ENCODE results near the gene FGF8.
A peak's percentile ranks its signal among the peaks of the same experiment; 100 is the strongest.

Gene FGF8

DNA sequence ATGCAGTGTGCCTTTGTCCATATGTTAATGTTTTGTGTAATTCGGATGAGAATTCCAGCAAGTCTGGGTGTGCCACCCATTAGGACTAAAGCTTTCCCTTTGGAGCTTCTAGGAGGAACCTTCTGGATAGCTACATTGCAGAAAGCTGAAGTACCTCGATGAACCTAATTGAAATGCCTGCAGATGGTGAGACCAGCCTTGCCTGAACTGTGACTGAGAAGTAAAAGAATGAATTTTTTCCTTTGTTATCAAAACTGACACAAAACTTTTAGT lies 49.9 kb downstream of the FGF8 start:
- Mint-ChIP-seq H3K4me3 (no peak overlapping the region), H3K27ac (peak overlapping the region in 1 of 2 donors; percentile 76), H3K9me3 (no peaks in the 10 kb centered on the region), H3K4me1 (peaks cover 6% of the 10 kb centered on the region), H3K27me3 (peaks cover 37% of the 10 kb centered on the region)
- no peak for DNase-seq
- ATAC-seq = no peak

DNA sequence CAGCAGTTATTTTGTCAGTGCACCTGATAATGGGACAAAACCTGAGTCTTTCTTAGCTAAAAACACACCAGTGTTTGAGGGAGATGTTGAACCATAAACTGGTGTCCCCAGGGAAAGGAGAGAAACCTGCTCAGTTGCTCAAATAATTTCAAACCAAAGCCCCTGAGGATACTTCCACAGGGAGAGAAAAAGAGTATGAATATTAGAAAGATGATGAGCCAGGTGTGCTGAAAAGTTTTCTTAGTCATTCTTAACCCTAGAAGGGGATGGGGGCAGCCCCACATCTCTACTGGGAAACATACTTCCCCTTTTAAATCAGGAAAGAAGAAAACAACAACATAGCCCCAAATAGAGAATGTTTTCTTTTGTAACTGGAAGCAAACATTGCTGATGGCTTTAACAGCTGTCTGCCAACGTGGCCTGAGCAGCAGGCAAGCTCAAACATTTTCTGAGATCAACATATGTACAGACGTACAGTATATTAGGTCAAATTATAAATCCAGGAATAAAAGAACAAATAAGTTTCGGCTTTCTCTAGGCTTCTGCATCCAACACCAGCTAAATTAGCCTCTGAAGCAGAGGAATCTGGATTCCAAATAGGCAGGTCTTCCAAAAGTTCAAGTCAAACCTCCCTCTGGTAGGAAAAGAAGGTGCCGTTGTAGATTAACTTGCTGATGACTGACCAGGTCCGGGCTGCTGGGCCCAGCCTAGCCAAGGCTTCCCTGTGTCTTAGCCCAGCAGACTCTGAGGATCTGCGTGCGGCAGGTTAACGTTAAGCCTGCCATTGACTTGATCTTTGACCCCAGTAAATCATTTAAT lies 50.4 kb downstream of the FGF8 start:
- Mint-ChIP-seq H3K9me3 (no peaks in the 10 kb centered on the region), H3K27ac (peak overlapping the region in 1 of 2 donors; percentile 76), H3K4me1 (peaks cover 6% of the 10 kb centered on the region), H3K4me3 (no peak overlapping the region), H3K27me3 (peaks cover 40% of the 10 kb centered on the region)
- DNase-seq = no peak
- ATAC-seq = no peak

DNA sequence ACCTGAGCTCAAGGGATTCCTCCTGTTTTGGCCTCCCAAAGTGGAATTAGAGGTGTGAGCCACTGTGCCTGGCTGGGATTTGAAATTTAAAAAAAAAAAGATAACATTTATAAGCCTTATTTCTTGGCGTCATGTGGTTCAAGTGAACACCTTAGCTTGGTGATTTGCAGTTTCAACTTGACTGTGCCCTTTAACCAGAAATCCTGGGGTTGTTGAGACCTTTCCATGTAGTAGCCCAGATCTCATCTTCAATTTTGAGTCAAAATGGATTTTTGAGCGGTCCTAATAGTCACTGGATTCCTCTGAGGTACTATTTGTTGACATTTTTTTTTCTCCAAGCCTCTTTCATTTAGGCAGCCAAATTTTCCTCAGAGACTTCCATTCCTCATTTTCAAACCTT lies 51.5 kb downstream of the FGF8 start:
- Mint-ChIP-seq H3K9me3 (no peaks in the 10 kb centered on the region), H3K27ac (no peak overlapping the region), H3K4me1 (peaks cover 6% of the 10 kb centered on the region), H3K27me3 (peaks cover 51% of the 10 kb centered on the region), H3K4me3 (no peak overlapping the region)
- DNase-seq (no peak), ATAC-seq (no peak)

GRCh38 chr10:101723176-101723575 lies 52.7 kb downstream of the FGF8 start:
- no peak for ATAC-seq
- Mint-ChIP-seq H3K27me3 (peaks cover 54% of the 10 kb centered on the region), H3K4me3 (no peak overlapping the region), H3K4me1 (peaks cover 6% of the 10 kb centered on the region), H3K27ac (no peak overlapping the region), H3K9me3 (no peaks in the 10 kb centered on the region)
- no peak for DNase-seq

GRCh38 chr10:101721806-101722205 lies 54.1 kb downstream of the FGF8 start:
- H3K27ac Mint-ChIP-seq = no peak overlapping the region
- ATAC-seq (no peak), DNase-seq (no peak)
- H3K4me1 Mint-ChIP-seq = peaks cover 12% of the 10 kb centered on the region
- H3K9me3 Mint-ChIP-seq = no peaks in the 10 kb centered on the region
- peaks cover 51% of the 10 kb centered on the region for H3K27me3 Mint-ChIP-seq
- no peak overlapping the region for H3K4me3 Mint-ChIP-seq

DNA sequence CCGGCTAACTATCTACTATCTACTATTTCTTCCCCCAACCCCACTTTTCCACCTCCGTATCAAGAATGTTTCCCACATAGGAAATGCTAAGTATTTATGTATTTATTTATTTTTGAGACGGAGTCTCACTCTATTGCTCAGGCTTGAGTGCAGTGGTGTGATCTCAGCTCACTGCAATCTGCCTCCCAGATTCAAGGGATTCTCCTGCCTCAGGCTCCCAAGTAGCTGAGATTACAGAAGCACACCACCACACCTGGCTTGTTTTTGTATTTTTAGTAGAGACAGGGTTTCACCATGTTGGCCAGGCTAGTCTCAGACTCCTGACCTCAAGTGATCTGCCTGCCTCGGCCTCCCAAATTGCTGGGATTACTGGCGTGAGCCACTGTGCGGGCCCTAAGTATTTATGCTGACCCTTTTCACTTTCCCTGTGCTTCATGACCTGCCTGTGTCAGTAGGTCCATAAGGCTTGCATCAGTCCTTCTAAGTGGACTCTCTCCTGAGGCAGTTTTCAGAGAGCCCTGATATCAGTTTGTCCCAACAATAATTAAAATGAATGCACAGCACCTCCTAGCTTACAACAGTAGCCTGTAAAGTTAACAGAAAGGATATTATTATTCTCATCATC lies 55.2 kb downstream of the FGF8 start:
- Mint-ChIP-seq H3K27ac (no peak overlapping the region), H3K4me3 (no peak overlapping the region), H3K9me3 (no peaks in the 10 kb centered on the region), H3K27me3 (peaks cover 52% of the 10 kb centered on the region), H3K4me1 (peaks cover 13% of the 10 kb centered on the region)
- DNase-seq (no peak), ATAC-seq (no peak)

All from stimulated activated naive CD8-positive, alpha-beta T cell treated with anti-CD3 and anti-CD28 coated beads, Interleukin-15, amount 100 ng/mL, for 72 hours (primary cell).